GM18502 (cell line): ENCODE results near the gene PDE11A.
"Not testable (repeated sequence)": the region's sequence is repeated elsewhere in the genome, so short reads cannot be mapped to it uniquely, and the experiment has no call there.

Experiments
- ATAC-seq: cut with Tn5 transposase; IDR thresholded peaks from one replicate; pipeline ENCODE4 v1.9.1; 2021; ENCODE audit warnings: mild to moderate bottlenecking; ENCODE audit not compliant: unreplicated experiment, poor library complexity

The PDE11A gene

GRCh38 chr2:178075006-178075326, 2.4 kb upstream of the PDE11A start:
- ATAC-seq: no peak

GRCh38 chr2:178074123-178075005, 1.8 kb upstream of the PDE11A start:
- ATAC-seq: no peak

- ATAC-seq: no peak
These were observed 586 bp downstream of the PDE11A start for GRCh38 chr2:178072000-178072382.

DNA sequence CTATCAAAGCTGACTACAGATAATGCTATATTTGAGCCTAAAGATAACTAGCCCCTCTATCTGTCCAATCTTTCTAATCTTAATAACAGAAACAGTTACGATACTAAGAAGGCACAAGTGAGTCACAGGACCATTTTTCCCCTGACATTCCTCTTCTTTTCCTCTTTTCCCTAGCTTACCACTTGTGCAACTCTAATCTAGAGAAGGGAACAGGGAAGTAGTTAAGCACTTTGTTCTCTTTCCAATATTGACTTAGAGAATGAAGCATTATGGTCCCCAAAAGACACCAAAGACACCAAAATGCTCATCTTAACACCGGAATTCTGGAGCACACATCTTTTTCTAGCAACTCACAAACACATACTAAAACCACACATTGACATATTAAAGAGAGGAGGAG, 1.8 kb downstream of the PDE11A start:
- ATAC-seq: no peak

- ATAC-seq: no peak
These were observed 3.0 kb downstream of the PDE11A start for GRCh38 chr2:178069551-178069950.

GRCh38 chr2:178068823-178069454, 3.6 kb downstream of the PDE11A start:
- ATAC-seq: no peak

DNA sequence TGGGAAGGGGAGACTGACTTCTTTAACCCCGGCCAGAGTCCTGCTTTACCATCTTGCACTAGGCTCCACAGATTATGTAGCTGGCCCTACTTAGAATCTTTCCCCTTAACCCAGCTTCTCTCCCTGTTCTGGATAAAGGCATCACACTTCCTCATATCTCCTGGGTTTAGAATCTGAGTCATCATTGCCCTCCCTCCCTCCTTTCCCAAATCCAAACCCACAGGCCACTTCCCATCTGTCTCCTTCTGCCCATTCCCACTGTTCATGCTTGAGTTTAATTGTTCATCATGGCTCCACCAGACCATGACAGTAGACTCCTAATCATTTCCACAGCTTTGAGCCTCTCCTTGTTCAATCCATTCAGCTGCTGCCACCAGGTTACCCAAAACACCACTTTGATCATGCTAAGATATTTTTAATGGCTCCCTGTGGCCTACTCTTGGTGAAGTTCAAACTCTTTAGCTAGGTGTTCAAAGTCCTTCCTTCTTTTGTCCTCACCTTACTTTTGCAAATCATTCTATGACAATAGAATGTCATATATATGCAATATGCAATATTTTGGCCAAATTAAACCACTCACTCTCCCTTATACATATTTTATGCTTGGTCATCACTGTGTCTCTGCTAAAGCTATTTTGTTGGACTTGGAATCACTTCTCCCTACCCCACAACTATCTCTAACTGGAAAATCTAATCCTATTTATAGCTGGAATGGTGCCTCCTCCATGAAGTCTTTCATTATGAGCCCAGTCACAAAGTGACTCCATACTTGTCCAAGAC, 5.5 kb downstream of the PDE11A start:
- ATAC-seq: no peak

DNA sequence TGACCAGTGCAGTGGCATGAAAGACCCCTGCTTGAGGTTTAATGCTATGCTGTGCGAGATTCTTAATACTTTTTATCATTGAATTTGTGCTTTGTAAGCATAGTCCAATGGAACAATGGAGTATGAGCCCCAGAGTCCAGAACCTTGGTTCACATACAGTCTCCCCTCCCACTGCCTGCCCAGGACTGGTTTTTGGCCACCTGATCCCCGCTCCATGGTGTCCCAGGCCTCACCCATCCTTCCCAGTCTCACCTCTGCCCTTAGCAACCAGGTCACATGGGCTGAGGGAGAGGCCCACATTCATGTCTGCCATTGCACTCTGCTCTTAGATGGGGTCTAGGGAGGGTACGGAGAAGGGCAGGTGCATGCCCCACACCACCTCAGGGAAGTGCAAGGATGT, 6.3 kb downstream of the PDE11A start:
- ATAC-seq: no peak

DNA sequence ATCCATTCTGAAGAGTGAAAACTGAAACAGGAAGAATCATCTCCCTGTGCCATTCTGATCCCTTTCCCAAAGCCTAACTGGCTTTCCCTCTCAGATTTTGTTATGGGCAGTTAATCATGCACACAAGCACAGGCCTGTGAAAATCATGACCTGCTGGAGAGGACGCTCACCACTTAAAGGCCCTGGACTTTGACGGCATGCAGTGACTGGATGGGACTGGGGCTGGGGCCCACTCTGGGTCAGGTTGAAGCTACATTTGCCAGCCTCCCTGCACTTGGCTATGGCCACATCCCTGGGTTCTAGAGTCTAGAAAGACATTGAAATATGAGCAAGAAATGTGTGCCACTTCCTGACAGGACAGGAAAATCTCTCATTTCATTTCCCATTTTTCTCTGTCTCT, 12.9 kb downstream of the PDE11A start:
- ATAC-seq: no peak

GRCh38 chr2:178059111-178059510, 13.5 kb downstream of the PDE11A start:
- no peak for ATAC-seq

DNA sequence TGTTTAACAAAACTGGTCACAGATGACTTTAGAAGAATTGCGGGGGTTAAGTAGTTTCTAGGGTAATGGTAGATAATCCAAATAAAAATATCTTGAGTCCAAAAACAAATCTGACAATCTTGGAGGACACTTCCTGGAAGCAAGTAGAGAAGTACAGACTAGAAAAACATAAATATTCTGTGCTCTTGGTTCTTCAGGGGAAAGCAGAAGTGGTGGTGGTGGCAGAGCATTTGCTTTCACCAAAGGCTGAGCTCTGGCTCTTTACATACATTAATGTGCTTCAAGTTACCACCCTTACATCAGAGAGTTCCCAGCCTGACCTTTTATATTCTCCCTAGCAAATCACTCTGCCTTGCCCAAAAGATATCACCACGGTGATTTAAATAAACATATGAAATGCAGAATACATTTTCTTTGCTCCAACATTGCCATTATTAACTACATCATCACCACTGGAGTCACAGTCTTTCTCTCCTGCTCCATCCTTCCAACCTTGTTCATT, 15.3 kb downstream of the PDE11A start:
- no peak for ATAC-seq

GRCh38 chr2:178056345-178056744, 16.2 kb downstream of the PDE11A start:
- ATAC-seq: no peak

- ATAC-seq: not testable (repeated sequence)
These were observed 21.3 kb downstream of the PDE11A start for GRCh38 chr2:178051257-178051656.

- ATAC-seq: no peak
These were observed 25.2 kb downstream of the PDE11A start for GRCh38 chr2:178047391-178047790.

DNA sequence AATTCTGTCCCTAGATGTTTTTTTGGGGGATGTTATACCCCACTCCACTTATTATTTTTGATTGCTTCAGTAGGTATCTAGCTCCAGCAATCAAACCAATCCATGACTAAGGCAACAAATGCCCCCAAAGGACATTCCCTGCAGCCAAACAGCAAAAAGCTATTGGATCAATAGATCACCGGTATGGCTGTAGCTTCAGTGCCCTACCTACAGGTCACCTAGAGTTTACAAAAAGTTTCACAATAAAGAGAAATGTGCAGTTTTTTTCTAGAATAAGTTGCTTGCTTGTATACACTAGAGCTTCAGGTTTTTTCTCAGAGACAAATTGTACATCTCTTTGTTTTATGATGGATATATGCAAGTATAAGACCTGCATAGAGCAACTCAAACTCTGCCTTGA, 27.7 kb downstream of the PDE11A start:
- ATAC-seq: no peak

GRCh38 chr2:178043266-178043665, 29.3 kb downstream of the PDE11A start:
- no peak for ATAC-seq

DNA sequence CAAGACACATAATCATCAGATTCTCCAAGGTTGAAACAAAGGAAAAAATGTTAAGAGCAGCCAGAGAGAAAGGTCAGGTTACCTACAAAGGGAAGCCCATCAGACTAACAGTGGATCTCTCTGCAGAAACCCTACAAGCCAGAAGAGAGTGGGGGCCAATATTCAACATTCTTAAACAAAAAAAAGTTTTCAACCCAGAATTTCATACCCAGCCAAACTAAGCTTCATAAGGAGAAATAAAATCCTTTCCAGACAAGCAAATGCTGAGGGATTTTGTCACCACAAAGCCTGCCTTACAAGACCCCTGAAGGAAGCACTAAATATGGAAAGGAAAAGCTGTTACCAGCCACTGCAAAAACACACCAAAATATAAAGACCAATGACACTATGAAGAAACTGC, 39.0 kb downstream of the PDE11A start:
- not testable (repeated sequence) for ATAC-seq

DNA sequence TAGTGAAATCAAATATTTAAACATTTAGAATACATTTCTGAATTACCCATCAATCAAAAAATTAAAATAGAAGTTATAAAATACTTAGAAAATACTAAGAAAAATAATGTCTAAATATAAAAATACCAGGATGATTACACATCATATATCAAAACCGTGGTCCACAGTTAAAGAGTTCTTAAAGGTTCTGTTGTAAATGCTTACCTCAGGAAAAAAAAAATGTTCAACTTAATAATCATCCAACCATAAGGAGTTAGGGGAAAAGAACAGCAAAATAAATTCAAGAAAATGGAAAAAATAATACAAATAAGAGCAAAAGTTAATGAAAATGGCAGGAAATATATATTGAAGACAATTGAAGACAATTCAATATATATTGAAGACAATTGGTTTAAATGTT, 43.2 kb downstream of the PDE11A start:
- no peak for ATAC-seq

DNA sequence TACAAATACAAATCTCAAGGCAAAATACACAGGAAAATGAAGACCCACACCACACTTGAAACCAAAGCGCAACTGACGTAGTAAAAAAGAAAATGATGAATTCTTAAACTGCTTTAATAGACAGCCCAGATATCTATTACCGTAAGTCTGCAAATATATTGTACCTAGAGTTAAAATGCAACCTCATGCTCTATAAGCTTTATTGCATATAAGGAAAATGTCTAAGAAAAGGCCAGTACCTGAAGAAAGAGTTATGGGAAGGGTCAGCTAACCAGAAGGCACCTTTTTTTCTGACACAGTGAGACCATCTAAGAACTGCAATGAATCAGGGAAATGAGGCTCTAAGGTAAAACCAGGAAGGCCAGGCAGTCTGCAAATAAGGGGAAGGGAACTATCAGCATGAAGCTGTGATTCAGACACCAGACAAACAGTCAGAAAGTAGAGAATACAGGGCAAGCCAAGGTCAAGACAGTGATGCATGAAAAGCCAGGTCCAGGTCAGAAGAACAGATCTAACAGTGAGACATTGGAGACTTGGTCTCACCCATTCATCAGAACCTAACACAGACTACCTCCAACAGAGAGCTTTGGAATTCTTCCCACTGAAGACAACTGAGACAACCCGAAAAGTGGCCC, 46.9 kb downstream of the PDE11A start:
- ATAC-seq: no peak

GRCh38 chr2:178018141-178018540, 54.4 kb downstream of the PDE11A start:
- ATAC-seq: no peak

DNA sequence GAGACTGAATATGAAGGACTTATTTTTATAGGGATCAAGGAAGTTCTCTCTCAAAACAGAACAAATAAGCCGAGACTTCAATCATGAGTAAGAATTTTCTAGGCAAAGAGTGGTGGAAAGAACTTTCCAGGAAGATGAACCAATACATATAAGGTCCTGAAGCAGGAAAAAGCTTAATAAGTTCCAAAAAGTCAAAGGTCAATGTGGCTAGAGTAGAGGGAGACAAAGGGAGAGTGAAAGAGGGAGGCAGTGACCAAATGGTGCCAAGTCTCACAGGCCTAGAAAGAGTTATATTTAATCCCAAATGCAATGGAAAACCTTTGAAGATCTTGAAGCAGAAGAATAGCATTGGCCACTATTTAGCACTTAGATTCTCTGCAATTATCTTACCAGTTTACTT, 56.0 kb downstream of the PDE11A start:
- ATAC-seq: no peak
